Measurements from ENCODE around the gene TMEM163. TPM values are rescaled to one million over a fixed set of nuclear protein-coding genes. Genes with fewer than 3 reads are reported as not detected.

The TMEM163 gene
- total RNA-seq, 1 donor from 2014 or later = 0.95 TPM

- no peak overlapping the region for H3K9ac ChIP-seq
- Mint-ChIP-seq H3K4me3 (no peak overlapping the region), H3K27me3 (ENCODE audit: insufficient read depth, low read depth) (peaks cover 35% of the 10 kb centered on the region), H3K36me3 (no peaks in the 10 kb centered on the region), H3K27ac (no peak overlapping the region), H3K4me1 (peaks cover 14% of the 10 kb centered on the region), H3K9me3 (peaks cover 8% of the 10 kb centered on the region)
- no peak for TF ChIP-seq CTCF (IDR thresholded peaks at IDR 0.05)
- no peak for TF ChIP-seq EZH2 (IDR thresholded peaks at IDR 0.05)
- no peak for TF ChIP-seq EZH2phosphoT487 (IDR thresholded peaks at IDR 0.05)
- no peaks in the 10 kb centered on the region for H3K36me3 ChIP-seq
- no peak overlapping the region for H2AFZ ChIP-seq (replicated peaks)
- no peaks in the 10 kb centered on the region for H3K79me2 ChIP-seq (ENCODE audit: low read depth)
- H3K4me2 ChIP-seq = no peak overlapping the region
- DNase-seq (ENCODE audit: low spot score) = no peak
- H3K27me3 ChIP-seq = peaks cover 61% of the 10 kb centered on the region
- H3K9me3 ChIP-seq (ENCODE audit: low read depth) = no peaks in the 10 kb centered on the region
- no peak overlapping the region for H3K4me3 ChIP-seq
- peaks cover 17% of the 10 kb centered on the region for H3K4me1 ChIP-seq
- peaks cover 10% of the 10 kb centered on the region for H4K20me1 ChIP-seq (ENCODE audit: low read depth)
- peaks cover 13% of the 10 kb centered on the region for H3F3A ChIP-seq (ENCODE audit: low read depth)
- no peak overlapping the region for H3K27ac ChIP-seq
Measured at GRCh38 chr2:134721596-134721995, 2.8 kb upstream of the TMEM163 start.

- TF ChIP-seq EZH2 (IDR thresholded peaks at IDR 0.05) (peak; percentile 90), CTCF (IDR thresholded peaks at IDR 0.05) (no peak), EZH2phosphoT487 (IDR thresholded peaks at IDR 0.05) (peak; percentile 87)
- Histone ChIP-seq H4K20me1 (ENCODE audit: low read depth) (peaks cover 10% of the 10 kb centered on the region), H3K4me3 (peak overlapping the region; percentile 79), H3K27ac (no peak overlapping the region), H3K4me2 (peak overlapping the region; percentile 99), H3K9ac (no peak overlapping the region), H3K9me3 (ENCODE audit: low read depth) (no peaks in the 10 kb centered on the region), H3K79me2 (ENCODE audit: low read depth) (no peaks in the 10 kb centered on the region), H3K27me3 (peaks cover 84% of the 10 kb centered on the region), H3K36me3 (no peaks in the 10 kb centered on the region), H2AFZ (replicated peaks) (peak overlapping the region; percentile 92), H3K4me1 (peaks cover 17% of the 10 kb centered on the region), H3F3A (ENCODE audit: low read depth) (peaks cover 13% of the 10 kb centered on the region)
- Mint-ChIP-seq H3K27me3 (ENCODE audit: insufficient read depth, low read depth) (peaks cover 48% of the 10 kb centered on the region), H3K9me3 (peaks cover 8% of the 10 kb centered on the region), H3K36me3 (no peaks in the 10 kb centered on the region), H3K4me3 (peak overlapping the region; percentile 87), H3K4me1 (peaks cover 13% of the 10 kb centered on the region), H3K27ac (no peak overlapping the region)
- DNase-seq (ENCODE audit: low spot score) = peak; percentile 70
Measured at GRCh38 chr2:134718023-134718816, 580 bp downstream of the TMEM163 start.

DNA sequence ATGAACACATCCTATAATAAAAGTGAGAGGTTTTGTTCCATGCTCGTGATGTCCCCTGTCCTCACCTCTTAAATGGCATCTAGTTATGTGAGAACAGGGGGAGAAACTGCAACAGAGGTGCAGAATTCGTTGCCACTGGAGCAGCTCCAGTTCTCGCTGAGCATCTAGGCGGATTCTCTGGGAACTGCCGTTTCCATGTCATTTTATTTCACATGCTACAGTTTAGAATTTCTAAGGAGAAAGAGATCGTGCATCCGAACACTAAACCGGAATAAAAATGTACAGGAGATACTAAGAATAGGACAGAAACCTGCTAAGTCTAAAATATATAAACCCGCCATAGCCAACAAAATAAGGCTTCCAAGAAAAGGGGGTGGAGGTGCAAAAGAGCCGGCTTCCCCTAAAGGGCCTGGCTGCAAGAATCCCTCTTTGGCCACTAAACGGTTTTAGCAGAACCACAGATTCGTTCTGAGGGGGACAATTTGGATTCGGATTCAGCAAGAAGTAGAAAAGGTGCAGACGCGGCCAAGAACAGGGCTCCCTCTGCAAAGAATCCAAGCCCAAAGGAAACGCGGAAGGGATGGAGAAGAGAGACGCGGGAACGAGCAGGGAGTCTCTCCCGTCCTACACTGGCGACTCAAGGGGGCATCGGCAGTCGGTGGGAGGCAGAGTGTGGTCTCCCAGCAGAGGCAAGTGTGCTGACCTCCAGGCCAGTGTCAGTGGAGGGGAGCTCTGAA, 1.3 kb downstream of the TMEM163 start:
- Histone ChIP-seq H3K4me2 (peak overlapping the region; percentile 99), H3K27ac (no peak overlapping the region), H3K36me3 (no peaks in the 10 kb centered on the region), H3K4me3 (peak overlapping the region; percentile 79), H3K9ac (no peak overlapping the region), H3K27me3 (peaks cover 86% of the 10 kb centered on the region), H3F3A (ENCODE audit: low read depth) (peaks cover 13% of the 10 kb centered on the region), H3K9me3 (ENCODE audit: low read depth) (no peaks in the 10 kb centered on the region), H4K20me1 (ENCODE audit: low read depth) (peaks cover 10% of the 10 kb centered on the region), H2AFZ (replicated peaks) (peak overlapping the region; percentile 92), H3K79me2 (ENCODE audit: low read depth) (no peaks in the 10 kb centered on the region), H3K4me1 (peaks cover 17% of the 10 kb centered on the region)
- peak overlapping the region; percentile 87 for H3K4me3 Mint-ChIP-seq
- peaks cover 18% of the 10 kb centered on the region for H3K4me1 Mint-ChIP-seq
- H3K27me3 Mint-ChIP-seq (ENCODE audit: insufficient read depth, low read depth) = peaks cover 48% of the 10 kb centered on the region
- no peak overlapping the region for H3K27ac Mint-ChIP-seq
- TF ChIP-seq CTCF (IDR thresholded peaks at IDR 0.05) (no peak), EZH2 (IDR thresholded peaks at IDR 0.05) (peak; percentile 89)
- DNase-seq (ENCODE audit: low spot score) = peak; percentile 47
- no peaks in the 10 kb centered on the region for H3K36me3 Mint-ChIP-seq
- peaks cover 8% of the 10 kb centered on the region for H3K9me3 Mint-ChIP-seq

All from neural progenitor cell (in vitro differentiated cells).